ENCODE measurements around the gene SOX12. TPM values are rescaled to one million over a fixed set of nuclear protein-coding genes. Genes with fewer than 3 reads are reported as not detected.
A peak's percentile ranks its signal among the peaks of the same experiment; 100 is the strongest.
"Not testable (repeated sequence)": the region's sequence is repeated elsewhere in the genome, so short reads cannot be mapped to it uniquely, and the experiment has no call there.

The SOX12 gene
- total and polyA plus RNA-seq, 4 donors: 2.7 to 15.9 (median 5.4) TPM

DNA sequence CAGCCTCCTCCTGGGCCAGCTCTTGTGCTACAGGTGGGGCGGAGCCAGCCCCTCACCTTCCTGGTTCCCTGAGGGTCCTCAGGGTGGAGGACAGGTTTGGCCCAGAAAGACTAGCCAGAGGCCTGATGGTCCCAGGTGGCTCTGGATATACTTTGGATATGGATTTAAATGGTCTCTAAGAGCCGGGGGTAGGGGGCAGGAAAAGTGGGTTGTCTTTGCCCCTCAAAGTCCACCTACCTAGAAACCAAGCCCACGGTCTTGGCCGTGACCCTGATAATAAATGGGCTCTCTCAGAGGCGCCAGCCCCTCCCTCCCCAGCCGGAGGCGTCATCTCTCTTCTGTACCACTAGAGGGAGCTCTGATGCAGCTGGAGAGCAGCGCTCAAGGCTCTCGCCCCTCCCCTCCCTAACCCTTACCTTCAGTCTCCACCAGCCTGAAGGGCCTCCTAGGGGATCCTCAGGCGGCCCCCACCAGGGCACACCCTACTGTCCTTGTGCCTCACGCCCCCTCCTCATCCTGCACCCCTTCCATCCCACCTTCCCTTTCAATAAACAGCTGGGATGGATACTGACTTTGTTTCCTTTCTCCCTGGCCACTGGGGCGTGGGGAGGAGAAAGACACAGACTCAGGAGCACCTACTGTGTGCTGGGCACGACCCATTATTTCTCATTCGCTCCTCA is 29.1 kb downstream of the SOX12 start:
- Histone ChIP-seq H3K36me3 (ENCODE audit: control insufficient read depth in 4 of 4, insufficient read depth in 4 of 4, low read length in 4 of 4) (peaks cover 0 to 6% (median 3%) of the 10 kb centered on the region in 4 donors), H3K27ac (ENCODE audit: low read depth in 1 of 2, low read length in 1 of 2) (no peak overlapping the region), H3K4me1 (ENCODE audit: control insufficient read depth in 5 of 5, insufficient read depth in 5 of 5, low read length in 5 of 5) (no peaks in the 10 kb centered on the region), H3K27me3 (ENCODE audit: control insufficient read depth in 3 of 3, insufficient read depth in 3 of 3, low read length in 2 of 3) (no peaks in the 10 kb centered on the region), H3K4me3 (no peak overlapping the region), H3K9ac (ENCODE audit: insufficient read depth in 1 of 2, low read length in 2 of 2) (no peak overlapping the region), H3K9me3 (ENCODE audit: control insufficient read depth in 4 of 4, insufficient read depth in 3 of 4, low read length in 3 of 4) (no peaks in the 10 kb centered on the region)
- TF ChIP-seq, protein P1, sequence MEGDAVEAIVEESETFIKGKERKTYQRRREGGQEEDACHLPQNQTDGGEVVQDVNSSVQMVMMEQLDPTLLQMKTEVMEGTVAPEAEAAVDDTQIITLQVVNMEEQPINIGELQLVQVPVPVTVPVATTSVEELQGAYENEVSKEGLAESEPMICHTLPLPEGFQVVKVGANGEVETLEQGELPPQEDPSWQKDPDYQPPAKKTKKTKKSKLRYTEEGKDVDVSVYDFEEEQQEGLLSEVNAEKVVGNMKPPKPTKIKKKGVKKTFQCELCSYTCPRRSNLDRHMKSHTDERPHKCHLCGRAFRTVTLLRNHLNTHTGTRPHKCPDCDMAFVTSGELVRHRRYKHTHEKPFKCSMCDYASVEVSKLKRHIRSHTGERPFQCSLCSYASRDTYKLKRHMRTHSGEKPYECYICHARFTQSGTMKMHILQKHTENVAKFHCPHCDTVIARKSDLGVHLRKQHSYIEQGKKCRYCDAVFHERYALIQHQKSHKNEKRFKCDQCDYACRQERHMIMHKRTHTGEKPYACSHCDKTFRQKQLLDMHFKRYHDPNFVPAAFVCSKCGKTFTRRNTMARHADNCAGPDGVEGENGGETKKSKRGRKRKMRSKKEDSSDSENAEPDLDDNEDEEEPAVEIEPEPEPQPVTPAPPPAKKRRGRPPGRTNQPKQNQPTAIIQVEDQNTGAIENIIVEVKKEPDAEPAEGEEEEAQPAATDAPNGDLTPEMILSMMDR (IDR thresholded peaks at IDR 0.05; ENCODE audit: control extremely low read depth, extremely low read depth): peak; percentile 91
- 18 to 20% methylated on average over 14 of the region's 14 CpGs for WGBS, 2 donors
- DNase-seq: peak; percentile 80 to 86 (median 84)
- peak; percentile 93 for ATAC-seq (ENCODE audit: insufficient read depth, low FRiP score)

DNA sequence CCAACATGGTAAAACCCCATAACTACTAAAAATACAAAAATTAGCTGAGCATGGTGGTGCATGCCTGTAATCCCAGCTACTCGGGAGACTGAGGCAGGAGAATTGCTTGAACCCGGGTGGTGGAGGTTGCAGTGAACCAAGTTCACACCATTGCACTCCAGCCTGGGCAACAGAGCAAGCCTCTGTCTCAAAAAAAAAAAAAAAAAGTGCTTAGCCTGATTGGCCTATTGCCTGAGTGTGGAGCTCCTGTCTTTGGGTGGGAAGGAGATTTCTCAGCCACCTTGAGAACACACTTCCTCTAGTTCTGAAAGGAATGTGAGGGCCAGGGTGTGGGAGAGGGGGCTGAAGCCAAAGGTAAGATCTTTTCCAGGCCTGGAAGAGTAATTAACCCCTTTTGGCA is 30.8 kb downstream of the SOX12 start:
- not testable (repeated sequence) for H3K36me3 ChIP-seq (ENCODE audit: control insufficient read depth in 4 of 4, insufficient read depth in 4 of 4, low read length in 4 of 4); ATAC-seq (ENCODE audit: insufficient read depth, low FRiP score); H3K4me3 ChIP-seq; H3K27ac ChIP-seq (ENCODE audit: low read depth in 1 of 2, low read length in 1 of 2); H3K9ac ChIP-seq (ENCODE audit: insufficient read depth in 1 of 2, low read length in 2 of 2); H3K27me3 ChIP-seq (ENCODE audit: control insufficient read depth in 3 of 3, insufficient read depth in 3 of 3, low read length in 2 of 3); H3K9me3 ChIP-seq (ENCODE audit: control insufficient read depth in 4 of 4, insufficient read depth in 3 of 4, low read length in 3 of 4)
- H3K4me1 ChIP-seq (ENCODE audit: control insufficient read depth in 5 of 5, insufficient read depth in 5 of 5, low read length in 5 of 5): peaks cover 0 to 12% (median 0%) of the 10 kb centered on the region in 5 donors
- 84 to 94% methylated on average over 2 of the region's 2 CpGs for WGBS, 2 donors
- peak in 1 of 3 donors; percentile 33 for DNase-seq

DNA sequence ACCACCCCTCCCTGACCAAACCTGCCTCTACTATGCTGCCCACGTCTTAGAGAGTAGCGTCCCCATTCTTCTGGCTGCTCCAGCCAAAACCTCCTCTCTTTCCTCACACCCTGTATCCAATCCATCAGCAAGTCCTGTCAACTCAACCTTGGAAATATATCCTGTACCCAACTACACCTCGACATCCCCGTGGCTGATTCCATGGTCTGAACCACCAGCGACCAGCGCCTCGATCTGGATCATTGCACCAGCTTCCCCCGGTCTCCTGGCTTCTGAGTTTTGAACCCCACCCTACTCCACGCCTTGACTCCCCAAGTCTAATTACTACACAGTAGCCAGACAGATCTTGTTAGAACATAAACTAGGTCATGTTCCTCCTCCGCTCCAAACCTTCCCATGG is 31.4 kb downstream of the SOX12 start:
- Histone ChIP-seq H3K4me1 (ENCODE audit: control insufficient read depth in 5 of 5, insufficient read depth in 5 of 5, low read length in 5 of 5) (peaks cover 0 to 13% (median 0%) of the 10 kb centered on the region in 5 donors), H3K36me3 (ENCODE audit: control insufficient read depth in 4 of 4, insufficient read depth in 4 of 4, low read length in 4 of 4) (peaks cover 0 to 4% (median 2%) of the 10 kb centered on the region in 4 donors), H3K4me3 (no peak overlapping the region), H3K27ac (ENCODE audit: low read depth in 1 of 2, low read length in 1 of 2) (no peak overlapping the region), H3K27me3 (ENCODE audit: control insufficient read depth in 3 of 3, insufficient read depth in 3 of 3, low read length in 2 of 3) (no peaks in the 10 kb centered on the region), H3K9me3 (ENCODE audit: control insufficient read depth in 4 of 4, insufficient read depth in 3 of 4, low read length in 3 of 4) (no peaks in the 10 kb centered on the region), H3K9ac (ENCODE audit: insufficient read depth in 1 of 2, low read length in 2 of 2) (no peak overlapping the region)
- DNase-seq (no peak), ATAC-seq (ENCODE audit: insufficient read depth, low FRiP score) (no peak)
- 87 to 91% methylated on average over 10 of the region's 10 CpGs for WGBS, 2 donors
- TF ChIP-seq, protein P1 (IDR thresholded peaks at IDR 0.05; ENCODE audit: control extremely low read depth, extremely low read depth): no peak

DNA sequence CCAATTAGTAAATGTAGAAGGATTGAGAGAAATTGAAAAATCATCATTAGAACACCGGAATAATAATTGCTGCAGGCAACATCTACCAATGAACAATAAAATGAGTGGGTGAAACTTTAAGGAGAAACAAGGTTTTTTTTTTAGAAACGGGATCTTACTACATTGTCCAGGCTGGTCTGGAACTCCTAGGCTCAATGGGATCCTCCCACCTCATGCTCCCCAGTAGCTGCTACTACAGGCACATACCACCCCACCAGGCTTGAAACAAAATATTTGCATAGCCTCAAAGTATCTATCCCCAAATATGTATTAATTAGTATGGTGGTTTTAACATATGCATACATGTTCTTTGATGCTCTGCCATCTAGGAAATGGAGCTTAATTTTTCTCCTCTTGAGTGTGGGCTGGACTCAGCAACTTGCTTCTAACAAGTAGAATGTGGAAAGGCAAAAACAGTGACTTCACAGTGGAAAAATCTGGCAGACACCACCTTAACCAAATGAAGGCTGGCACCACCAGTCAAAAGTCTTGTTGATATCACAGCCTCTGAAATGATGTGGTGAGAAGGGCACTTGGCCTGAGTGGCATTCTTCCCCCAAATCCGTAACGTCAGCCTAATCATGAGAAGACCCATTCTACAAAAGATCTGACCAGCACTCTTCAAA is 33.7 kb downstream of the SOX12 start:
- Histone ChIP-seq H3K27me3 (ENCODE audit: control insufficient read depth in 3 of 3, insufficient read depth in 3 of 3, low read length in 2 of 3) (no peaks in the 10 kb centered on the region), H3K4me1 (ENCODE audit: control insufficient read depth in 5 of 5, insufficient read depth in 5 of 5, low read length in 5 of 5) (peaks cover 0 to 20% (median 13%) of the 10 kb centered on the region in 5 donors), H3K9ac (ENCODE audit: insufficient read depth in 1 of 2, low read length in 2 of 2) (no peak overlapping the region), H3K9me3 (ENCODE audit: control insufficient read depth in 4 of 4, insufficient read depth in 3 of 4, low read length in 3 of 4) (no peaks in the 10 kb centered on the region), H3K27ac (ENCODE audit: low read depth in 1 of 2, low read length in 1 of 2) (peak overlapping the region in 1 of 2 donors; percentile 6), H3K4me3 (no peak overlapping the region), H3K36me3 (ENCODE audit: control insufficient read depth in 4 of 4, insufficient read depth in 4 of 4, low read length in 4 of 4) (peaks cover 0 to 2% (median under 1%) of the 10 kb centered on the region in 4 donors)
- no peak for ATAC-seq (ENCODE audit: insufficient read depth, low FRiP score)
- TF ChIP-seq, protein P1 (IDR thresholded peaks at IDR 0.05; ENCODE audit: control extremely low read depth, extremely low read depth): no peak
- DNase-seq: peak in 1 of 3 donors; percentile 44
- 64 to 93% methylated on average over 4 of the region's 4 CpGs for WGBS, 2 donors

Data from lung (tissue), 12 donors.